ENCODE data around the gene DSCAM. TPM values are rescaled to one million over a fixed set of nuclear protein-coding genes. Genes with fewer than 3 reads are reported as not detected.

Gene DSCAM
- total RNA-seq, 1 experiment from 2014 or later = 0.13 TPM

DNA sequence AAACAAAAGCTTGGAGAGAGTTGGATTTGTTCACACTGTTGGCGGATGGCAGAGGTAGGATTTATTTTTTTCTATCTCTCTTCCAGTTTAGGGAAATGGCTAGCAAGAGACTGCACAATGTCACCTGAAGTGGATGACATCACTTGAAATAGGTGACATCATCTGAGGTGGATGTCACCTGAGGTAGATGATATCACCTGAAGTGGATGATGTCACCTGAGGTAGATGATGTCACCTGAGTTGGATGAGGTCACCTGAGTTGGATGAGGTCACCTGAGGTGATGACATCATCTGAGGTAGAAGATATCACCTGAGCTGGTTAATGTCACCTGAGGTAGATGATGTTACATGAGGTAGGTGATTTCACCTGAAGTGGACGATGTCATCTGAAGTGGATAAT is 413.4 kb downstream of the DSCAM start (continued):
- TF ChIP-seq ATF2 (CRISPR knock-in tag; IDR thresholded peaks at IDR 0.05; ENCODE audit: borderline replicate concordance, low read depth) (no peak), NFYB (CRISPR knock-in tag; conservative IDR thresholded peaks at IDR 0.05; ENCODE audit: low read depth) (no peak), RORB (CRISPR knock-in tag; IDR thresholded peaks at IDR 0.05) (no peak), MLX (CRISPR knock-in tag; IDR thresholded peaks at IDR 0.05) (no peak), PRRX2 (CRISPR knock-in tag; IDR thresholded peaks at IDR 0.05) (no peak), NR2C2 (CRISPR knock-in tag; IDR thresholded peaks at IDR 0.05) (no peak)
- TF ChIP-seq, protein P1, sequence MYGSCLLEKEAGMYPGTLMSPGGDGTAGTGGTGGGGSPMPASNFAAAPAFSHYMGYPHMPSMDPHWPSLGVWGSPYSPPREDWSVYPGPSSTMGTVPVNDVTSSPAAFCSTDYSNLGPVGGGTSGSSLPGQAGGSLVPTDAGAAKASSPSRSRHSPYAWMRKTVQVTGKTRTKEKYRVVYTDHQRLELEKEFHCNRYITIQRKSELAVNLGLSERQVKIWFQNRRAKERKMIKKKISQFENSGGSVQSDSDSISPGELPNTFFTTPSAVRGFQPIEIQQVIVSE (CRISPR knock-in tag; IDR thresholded peaks at IDR 0.05; ENCODE audit: borderline replicate concordance) = no peak

- Mint-ChIP-seq H3K27ac (no peak overlapping the region), H3K36me3 (no peaks in the 10 kb centered on the region), H3K4me3 (no peak overlapping the region), H3K27me3 (ENCODE audit: low read depth) (no peaks in the 10 kb centered on the region), H3K9me3 (no peaks in the 10 kb centered on the region), H3K4me1 (no peaks in the 10 kb centered on the region)
- TF ChIP-seq, protein P2, sequence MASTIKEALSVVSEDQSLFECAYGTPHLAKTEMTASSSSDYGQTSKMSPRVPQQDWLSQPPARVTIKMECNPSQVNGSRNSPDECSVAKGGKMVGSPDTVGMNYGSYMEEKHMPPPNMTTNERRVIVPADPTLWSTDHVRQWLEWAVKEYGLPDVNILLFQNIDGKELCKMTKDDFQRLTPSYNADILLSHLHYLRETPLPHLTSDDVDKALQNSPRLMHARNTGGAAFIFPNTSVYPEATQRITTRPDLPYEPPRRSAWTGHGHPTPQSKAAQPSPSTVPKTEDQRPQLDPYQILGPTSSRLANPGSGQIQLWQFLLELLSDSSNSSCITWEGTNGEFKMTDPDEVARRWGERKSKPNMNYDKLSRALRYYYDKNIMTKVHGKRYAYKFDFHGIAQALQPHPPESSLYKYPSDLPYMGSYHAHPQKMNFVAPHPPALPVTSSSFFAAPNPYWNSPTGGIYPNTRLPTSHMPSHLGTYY (CRISPR knock-in tag; IDR thresholded peaks at IDR 0.05) = no peak
- TF ChIP-seq NFATC4 (CRISPR knock-in tag; IDR thresholded peaks at IDR 0.05) (no peak), ATF2 (CRISPR knock-in tag; IDR thresholded peaks at IDR 0.05; ENCODE audit: borderline replicate concordance, low read depth) (no peak), CREM (CRISPR knock-in tag; IDR thresholded peaks at IDR 0.05) (no peak), NR2C2 (CRISPR knock-in tag; IDR thresholded peaks at IDR 0.05) (no peak), GTF2I (CRISPR knock-in tag; conservative IDR thresholded peaks at IDR 0.05) (no peak), JAZF1 (CRISPR knock-in tag; IDR thresholded peaks at IDR 0.05) (no peak), ESRRA (CRISPR knock-in tag; IDR thresholded peaks at IDR 0.05; ENCODE audit: borderline replicate concordance) (no peak), EMX1 (CRISPR knock-in tag; IDR thresholded peaks at IDR 0.05) (no peak), ZNF396 (CRISPR knock-in tag; IDR thresholded peaks at IDR 0.05; ENCODE audit: borderline replicate concordance) (no peak), SOX15 (CRISPR knock-in tag; IDR thresholded peaks at IDR 0.05) (no peak), NFE2L1 (CRISPR knock-in tag; IDR thresholded peaks at IDR 0.05) (no peak), ZBTB43 (CRISPR knock-in tag; IDR thresholded peaks at IDR 0.05) (no peak)
- TF ChIP-seq, protein P3, sequence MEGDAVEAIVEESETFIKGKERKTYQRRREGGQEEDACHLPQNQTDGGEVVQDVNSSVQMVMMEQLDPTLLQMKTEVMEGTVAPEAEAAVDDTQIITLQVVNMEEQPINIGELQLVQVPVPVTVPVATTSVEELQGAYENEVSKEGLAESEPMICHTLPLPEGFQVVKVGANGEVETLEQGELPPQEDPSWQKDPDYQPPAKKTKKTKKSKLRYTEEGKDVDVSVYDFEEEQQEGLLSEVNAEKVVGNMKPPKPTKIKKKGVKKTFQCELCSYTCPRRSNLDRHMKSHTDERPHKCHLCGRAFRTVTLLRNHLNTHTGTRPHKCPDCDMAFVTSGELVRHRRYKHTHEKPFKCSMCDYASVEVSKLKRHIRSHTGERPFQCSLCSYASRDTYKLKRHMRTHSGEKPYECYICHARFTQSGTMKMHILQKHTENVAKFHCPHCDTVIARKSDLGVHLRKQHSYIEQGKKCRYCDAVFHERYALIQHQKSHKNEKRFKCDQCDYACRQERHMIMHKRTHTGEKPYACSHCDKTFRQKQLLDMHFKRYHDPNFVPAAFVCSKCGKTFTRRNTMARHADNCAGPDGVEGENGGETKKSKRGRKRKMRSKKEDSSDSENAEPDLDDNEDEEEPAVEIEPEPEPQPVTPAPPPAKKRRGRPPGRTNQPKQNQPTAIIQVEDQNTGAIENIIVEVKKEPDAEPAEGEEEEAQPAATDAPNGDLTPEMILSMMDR (IDR thresholded peaks at IDR 0.05) = no peak
- TF ChIP-seq, protein P1 (CRISPR knock-in tag; IDR thresholded peaks at IDR 0.05; ENCODE audit: borderline replicate concordance) = no peak
- TF ChIP-seq, protein P4, sequence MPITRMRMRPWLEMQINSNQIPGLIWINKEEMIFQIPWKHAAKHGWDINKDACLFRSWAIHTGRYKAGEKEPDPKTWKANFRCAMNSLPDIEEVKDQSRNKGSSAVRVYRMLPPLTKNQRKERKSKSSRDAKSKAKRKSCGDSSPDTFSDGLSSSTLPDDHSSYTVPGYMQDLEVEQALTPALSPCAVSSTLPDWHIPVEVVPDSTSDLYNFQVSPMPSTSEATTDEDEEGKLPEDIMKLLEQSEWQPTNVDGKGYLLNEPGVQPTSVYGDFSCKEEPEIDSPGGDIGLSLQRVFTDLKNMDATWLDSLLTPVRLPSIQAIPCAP (CRISPR knock-in tag; IDR thresholded peaks at IDR 0.05) = no peak
- ChIA-PET POLR2A (no interaction called here), CTCF (interaction anchor here (1.0 kb wide), 1 partner anchor 282 kb away, joined by 3 read pairs; no protein-coding TSS in a partner anchor)
- DNase-seq (ENCODE audit: low spot score) = no peak
- no peak for ATAC-seq
These were observed 421.0 kb downstream of the DSCAM start for GRCh38 chr21:40425981-40426380.
